Measurements from ENCODE around the gene LGALS16. TPM values are rescaled to one million over a fixed set of nuclear protein-coding genes. Genes with fewer than 3 reads are reported as not detected.

Gene LGALS16
- total RNA-seq, 1 donor from 2014 or later, result not detected

DNA sequence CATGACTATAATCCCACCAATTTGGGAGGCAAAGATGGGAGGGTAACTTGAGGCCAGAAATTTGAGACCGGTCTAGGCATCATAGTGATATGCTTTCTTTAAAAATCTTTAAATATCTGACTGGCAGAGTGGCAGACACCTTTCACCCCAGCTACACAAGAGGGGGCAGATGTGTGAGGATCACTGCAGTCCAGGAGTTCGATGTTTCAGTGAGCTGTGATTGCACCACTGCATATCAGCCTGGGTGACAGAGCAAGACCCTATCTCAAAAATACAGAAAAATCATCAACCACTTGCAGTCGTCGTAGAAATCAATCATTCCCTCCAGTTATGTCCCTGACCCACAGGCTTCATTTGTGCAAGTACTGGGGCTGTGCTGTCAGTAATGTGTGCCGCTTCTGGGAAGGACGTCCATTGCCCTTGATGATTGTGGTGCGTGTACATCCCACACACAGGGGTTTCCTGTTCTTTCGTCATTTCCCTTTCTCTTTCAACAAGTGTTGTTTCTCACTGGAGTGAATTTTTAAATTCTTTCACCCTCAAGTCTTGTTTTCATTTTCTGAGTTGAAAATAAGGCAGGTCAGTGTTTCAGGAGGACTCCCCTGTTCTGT lies 50.0 kb downstream of the LGALS16 start:
- DNase-seq, result no peak
- Histone ChIP-seq H3K36me3 (no peaks in the 10 kb centered on the region), H3K9me3 (replicated peaks) (no peaks in the 10 kb centered on the region), H3K4me3 (no peak overlapping the region), H3K4me1 (no peaks in the 10 kb centered on the region), H3K27ac (replicated peaks) (no peak overlapping the region), H3K27me3 (ENCODE audit: low read depth) (peaks cover 66% of the 10 kb centered on the region)
- TF ChIP-seq, protein P1, sequence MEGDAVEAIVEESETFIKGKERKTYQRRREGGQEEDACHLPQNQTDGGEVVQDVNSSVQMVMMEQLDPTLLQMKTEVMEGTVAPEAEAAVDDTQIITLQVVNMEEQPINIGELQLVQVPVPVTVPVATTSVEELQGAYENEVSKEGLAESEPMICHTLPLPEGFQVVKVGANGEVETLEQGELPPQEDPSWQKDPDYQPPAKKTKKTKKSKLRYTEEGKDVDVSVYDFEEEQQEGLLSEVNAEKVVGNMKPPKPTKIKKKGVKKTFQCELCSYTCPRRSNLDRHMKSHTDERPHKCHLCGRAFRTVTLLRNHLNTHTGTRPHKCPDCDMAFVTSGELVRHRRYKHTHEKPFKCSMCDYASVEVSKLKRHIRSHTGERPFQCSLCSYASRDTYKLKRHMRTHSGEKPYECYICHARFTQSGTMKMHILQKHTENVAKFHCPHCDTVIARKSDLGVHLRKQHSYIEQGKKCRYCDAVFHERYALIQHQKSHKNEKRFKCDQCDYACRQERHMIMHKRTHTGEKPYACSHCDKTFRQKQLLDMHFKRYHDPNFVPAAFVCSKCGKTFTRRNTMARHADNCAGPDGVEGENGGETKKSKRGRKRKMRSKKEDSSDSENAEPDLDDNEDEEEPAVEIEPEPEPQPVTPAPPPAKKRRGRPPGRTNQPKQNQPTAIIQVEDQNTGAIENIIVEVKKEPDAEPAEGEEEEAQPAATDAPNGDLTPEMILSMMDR (IDR thresholded peaks at IDR 0.05; ENCODE audit: borderline replicate concordance), result no peak
- intact Hi-C loops (cut with micrococcal nuclease), result no loop called here

DNA sequence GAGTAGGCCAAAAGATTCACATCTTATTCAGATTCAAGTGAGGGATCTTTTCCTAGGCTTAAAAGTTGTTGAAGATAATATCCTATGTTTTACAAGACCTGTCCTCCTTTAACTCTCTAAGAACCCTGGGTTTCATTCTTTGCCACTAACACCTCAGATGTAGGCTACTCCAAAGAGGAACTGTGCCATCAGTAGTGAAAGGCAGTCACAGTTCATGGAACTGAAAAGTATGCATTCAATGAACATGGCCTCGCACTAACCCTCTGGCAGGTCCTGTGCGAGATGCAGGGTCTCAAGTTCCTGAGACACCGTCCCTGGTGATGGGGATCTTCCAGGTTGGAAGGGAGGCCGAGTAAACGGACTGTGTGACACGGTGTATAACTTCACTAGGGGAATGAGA lies 52.9 kb downstream of the LGALS16 start:
- H3K36me3 ChIP-seq, result no peaks in the 10 kb centered on the region
- intact Hi-C loops (cut with micrococcal nuclease), result no loop called here
- H3K4me3 ChIP-seq, result no peak overlapping the region
- peaks cover 39% of the 10 kb centered on the region for H3K27me3 ChIP-seq (ENCODE audit: low read depth)
- H3K4me1 ChIP-seq, result no peaks in the 10 kb centered on the region
- H3K27ac ChIP-seq (replicated peaks), result no peak overlapping the region
- TF ChIP-seq, protein P1 (IDR thresholded peaks at IDR 0.05; ENCODE audit: borderline replicate concordance), result no peak
- DNase-seq, result no peak
- no peaks in the 10 kb centered on the region for H3K9me3 ChIP-seq (replicated peaks)

DNA sequence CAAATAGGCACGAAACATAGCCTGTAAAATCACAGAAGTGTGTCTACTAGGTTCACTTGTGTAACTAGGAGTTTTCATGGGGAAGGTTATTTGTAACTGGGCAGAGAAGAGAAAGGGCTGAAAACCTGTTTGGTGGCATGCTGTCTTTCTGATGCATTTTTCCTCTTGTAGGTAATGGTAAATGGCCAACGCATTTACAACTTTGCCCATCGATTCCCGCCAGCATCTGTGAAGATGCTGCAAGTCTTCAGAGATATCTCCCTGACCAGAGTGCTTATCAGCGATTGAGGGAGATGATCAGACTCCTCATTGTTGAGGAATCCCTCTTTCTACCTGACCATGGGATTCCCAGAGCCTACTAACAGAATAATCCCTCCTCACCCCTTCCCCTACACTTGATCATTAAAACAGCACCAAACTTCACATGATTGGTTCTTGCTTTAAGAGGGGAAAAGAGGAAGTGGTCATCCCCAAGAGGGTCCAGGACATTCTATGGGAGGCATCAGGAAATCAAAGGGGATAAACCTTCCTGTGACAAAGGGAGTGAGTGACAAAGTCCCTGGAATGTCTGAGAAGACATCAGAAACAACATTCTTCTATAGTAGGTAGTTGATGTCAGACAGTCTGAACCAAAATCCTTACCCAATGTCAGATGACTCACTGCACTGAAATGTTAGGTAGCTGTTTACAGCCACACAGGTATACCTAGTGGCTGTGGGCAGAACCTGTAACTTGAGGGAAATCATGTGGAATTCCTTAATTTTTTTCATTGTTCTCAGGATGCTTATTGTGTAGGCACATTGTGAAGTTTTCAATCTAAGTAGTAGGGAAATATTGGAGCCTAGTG lies 53.5 kb downstream of the LGALS16 start:
- Histone ChIP-seq H3K9me3 (replicated peaks) (no peaks in the 10 kb centered on the region), H3K4me3 (no peak overlapping the region), H3K36me3 (no peaks in the 10 kb centered on the region), H3K27me3 (ENCODE audit: low read depth) (peaks cover 32% of the 10 kb centered on the region), H3K27ac (replicated peaks) (no peak overlapping the region), H3K4me1 (no peaks in the 10 kb centered on the region)
- DNase-seq, result no peak
- intact Hi-C loops (cut with micrococcal nuclease), result no loop called here
- TF ChIP-seq, protein P1 (IDR thresholded peaks at IDR 0.05; ENCODE audit: borderline replicate concordance), result no peak

Other genes with a start within 250 kb of the LGALS16 start
- 34.8 TPM for gene ZFP36, start 249.1 kb upstream of the LGALS16 start, total RNA-seq
- 14.1 TPM for gene PLEKHG2, start 243.2 kb upstream of the LGALS16 start, total RNA-seq
- gene RPS16, start 220.0 kb upstream of the LGALS16 start, total RNA-seq, result 1,107 TPM
- 91.4 TPM for gene SUPT5H, start 210.3 kb upstream of the LGALS16 start, total RNA-seq
- gene TIMM50, start 175.1 kb upstream of the LGALS16 start, total RNA-seq, result 73.8 TPM
- gene DLL3, start 157.0 kb upstream of the LGALS16 start, total RNA-seq, result not detected
- gene SELENOV, start 140.8 kb upstream of the LGALS16 start, total RNA-seq, result not detected
- 2.1 TPM for gene EID2B, start 123.1 kb upstream of the LGALS16 start, total RNA-seq
- 9.8 TPM for gene EID2, start 115.8 kb upstream of the LGALS16 start, total RNA-seq
- not detected for gene LGALS13, start 53.4 kb upstream of the LGALS16 start, total RNA-seq
- gene LGALS14, start 48.6 kb downstream of the LGALS16 start, total RNA-seq, result not detected
- not detected for gene CLC, start 82.1 kb downstream of the LGALS16 start, total RNA-seq
- gene LEUTX, start 122.9 kb downstream of the LGALS16 start, total RNA-seq, result not detected
- gene DYRK1B, start 178.2 kb downstream of the LGALS16 start, total RNA-seq, result 30.2 TPM
- 63.1 TPM for gene FBL, start 190.5 kb downstream of the LGALS16 start, total RNA-seq

Measured in left ventricle myocardium inferior (tissue), 1 donor.